GM23338 (cell line): ENCODE results near the gene PPP1R7.

ENCODE experiments used
- CREB1 ChIP-seq: fragments of 250-450 bp; sonication (Bioruptor Pico); IDR thresholded peaks from 2 replicates; pipeline ENCODE4 v1.5.0; 2020; ENCODE audit warnings: low read depth, mild to moderate bottlenecking, moderate library complexity
- CTCF ChIP-seq, 2 experiments: fragments of 200-600 bp in 1 of 2; sonication (generic) in 1 of 2; conservative IDR thresholded peaks; 2 replicates each; pipeline versions ENCODE4 v1.5.1 to v1.6.1; 2016 to 2017; ENCODE audit warnings: antibody characterized with exemption in 2 of 2, low read depth in 2 of 2, mild to moderate bottlenecking in 2 of 2, moderate library complexity in 1 of 2
- ETS1 ChIP-seq: IDR thresholded peaks from 2 replicates; pipeline ENCODE4 v1.6.1; 2016; ENCODE audit warnings: antibody characterized with exemption
- EZH2 ChIP-seq: fragments of 200-600 bp; sonication (generic); IDR thresholded peaks from one replicate; pipeline ENCODE4 v1.8.0; 2017; ENCODE audit warnings: antibody characterized with exemption, mild to moderate bottlenecking, low read depth; ENCODE audit not compliant: unreplicated experiment
- EZH2phosphoT487 ChIP-seq: fragments of 200-600 bp; sonication (generic); IDR thresholded peaks from one replicate; pipeline ENCODE4 v1.8.1; 2018; ENCODE audit warnings: antibody characterized with exemption; ENCODE audit not compliant: unreplicated experiment
- JUNB ChIP-seq: IDR thresholded peaks from one replicate; pipeline ENCODE4 v1.6.1; 2016; ENCODE audit warnings: antibody characterized with exemption; ENCODE audit not compliant: unreplicated experiment
- NANOG ChIP-seq: IDR thresholded peaks from 2 replicates; pipeline ENCODE4 v1.6.1; 2016; ENCODE audit warnings: antibody characterized with exemption, borderline replicate concordance
- POLR2AphosphoS5 ChIP-seq: IDR thresholded peaks from 2 replicates; pipeline ENCODE4 v1.6.1; 2016; ENCODE audit warnings: antibody characterized with exemption, low read depth
- REST ChIP-seq: IDR thresholded peaks from one replicate; pipeline ENCODE4 v1.6.1; 2018; ENCODE audit warnings: antibody characterized with exemption; ENCODE audit not compliant: unreplicated experiment
- STAT1 ChIP-seq: IDR thresholded peaks from one replicate; pipeline ENCODE4 v1.6.1; 2016; ENCODE audit warnings: antibody characterized with exemption; ENCODE audit not compliant: unreplicated experiment
- ZNF114 ChIP-seq: fragments of 250-450 bp; sonication (Bioruptor Pico); IDR thresholded peaks from 2 replicates; pipeline ENCODE4 v1.5.0; 2020; ENCODE audit warnings: mild to moderate bottlenecking, moderate library complexity
- ZNF331 ChIP-seq: fragments of 250-450 bp; sonication (Bioruptor Pico); IDR thresholded peaks from 2 replicates; pipeline ENCODE4 v1.5.0; 2020; ENCODE audit warnings: low read depth, mild to moderate bottlenecking, moderate library complexity
- ZNF462 ChIP-seq: fragments of 250-450 bp; sonication (Bioruptor Pico); IDR thresholded peaks from 2 replicates; pipeline ENCODE4 v1.5.0; 2020; ENCODE audit warnings: mild to moderate bottlenecking, moderate library complexity

- TF ChIP-seq CTCF (conservative IDR thresholded peaks at IDR 0.05; ENCODE audit: low read depth in 2 of 2) (no peak), POLR2AphosphoS5 (no peak), EZH2phosphoT487 (no peak), REST (no peak), EZH2 (no peak), JUNB (no peak), ETS1 (no peak), CREB1 (CRISPR knock-in tag) (no peak), ZNF331 (no peak), ZNF114 (CRISPR knock-in tag) (no peak), NANOG (no peak), STAT1 (no peak), ZNF462 (CRISPR knock-in tag) (no peak)
Observed at GRCh38 chr2:241214209-241214608, 63.9 kb downstream of the PPP1R7 start.
